ENCODE results near the gene TEX29. TPM values are rescaled to one million over a fixed set of nuclear protein-coding genes. Genes with fewer than 3 reads are reported as not detected.

TEX29 gene
- not detected for total RNA-seq

DNA sequence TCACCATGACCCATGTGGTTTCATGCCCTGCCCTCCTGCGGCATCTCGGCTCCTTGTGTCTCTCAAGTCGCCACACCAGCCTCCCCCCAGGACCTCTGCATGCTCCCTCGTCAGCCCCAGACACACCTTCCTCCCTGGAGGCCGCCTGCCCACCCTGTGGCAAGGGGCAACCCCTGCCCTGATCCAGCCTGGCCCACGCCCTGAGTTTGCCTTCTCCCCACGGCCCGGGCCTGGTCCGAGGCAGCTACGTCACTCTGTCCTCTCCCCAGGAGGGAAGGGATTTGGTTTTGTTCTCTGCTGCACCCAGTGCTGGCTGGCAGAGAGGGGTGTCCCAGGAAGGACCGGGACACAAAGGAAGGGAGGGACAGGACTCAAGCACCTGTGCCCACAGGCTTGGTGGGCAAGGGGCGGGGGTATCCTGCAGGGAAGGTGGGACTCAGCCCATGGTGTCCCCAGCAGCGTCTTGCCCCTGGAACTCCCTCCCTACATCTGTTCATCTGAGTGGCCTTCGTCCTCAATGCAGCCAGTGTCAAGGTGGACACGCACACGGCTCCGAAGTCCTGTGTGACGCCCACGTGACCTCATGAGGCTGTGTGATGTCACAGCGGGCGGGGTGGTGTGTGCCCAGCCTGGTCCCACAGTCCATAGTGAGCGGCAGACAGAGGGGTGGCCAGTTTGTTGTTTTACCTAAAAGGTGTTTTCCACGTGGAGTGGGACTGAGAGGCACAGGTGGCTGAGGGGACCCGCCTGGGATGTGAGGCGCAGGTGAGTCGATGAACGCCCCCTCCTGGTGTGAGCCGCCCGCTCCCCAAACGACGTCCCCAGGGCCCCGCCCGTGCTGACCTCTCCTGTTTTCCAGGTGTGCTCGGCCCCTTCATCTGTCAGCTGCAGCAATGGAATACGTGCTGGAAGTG is at the start of gene TEX29:
Gene TEX29, plus strand, starts transcription at position 645 of the 914 bp plus-strand sequence. Its CDS starts 249 bp downstream, at position 894.
- peak in 1 of 2 donors; percentile 54 for DNase-seq (ENCODE audit: low spot score in 2 of 2)
- intact Hi-C loops (cut with DNase I; ENCODE audit: low total_unique reads) = no loop called here
- WGBS, 2 donors = 68 to 77% methylated on average over 35 of the region's 35 CpGs
- no peak for TF ChIP-seq POLR2A (IDR thresholded peaks at IDR 0.05)
- TF ChIP-seq, protein P1, sequence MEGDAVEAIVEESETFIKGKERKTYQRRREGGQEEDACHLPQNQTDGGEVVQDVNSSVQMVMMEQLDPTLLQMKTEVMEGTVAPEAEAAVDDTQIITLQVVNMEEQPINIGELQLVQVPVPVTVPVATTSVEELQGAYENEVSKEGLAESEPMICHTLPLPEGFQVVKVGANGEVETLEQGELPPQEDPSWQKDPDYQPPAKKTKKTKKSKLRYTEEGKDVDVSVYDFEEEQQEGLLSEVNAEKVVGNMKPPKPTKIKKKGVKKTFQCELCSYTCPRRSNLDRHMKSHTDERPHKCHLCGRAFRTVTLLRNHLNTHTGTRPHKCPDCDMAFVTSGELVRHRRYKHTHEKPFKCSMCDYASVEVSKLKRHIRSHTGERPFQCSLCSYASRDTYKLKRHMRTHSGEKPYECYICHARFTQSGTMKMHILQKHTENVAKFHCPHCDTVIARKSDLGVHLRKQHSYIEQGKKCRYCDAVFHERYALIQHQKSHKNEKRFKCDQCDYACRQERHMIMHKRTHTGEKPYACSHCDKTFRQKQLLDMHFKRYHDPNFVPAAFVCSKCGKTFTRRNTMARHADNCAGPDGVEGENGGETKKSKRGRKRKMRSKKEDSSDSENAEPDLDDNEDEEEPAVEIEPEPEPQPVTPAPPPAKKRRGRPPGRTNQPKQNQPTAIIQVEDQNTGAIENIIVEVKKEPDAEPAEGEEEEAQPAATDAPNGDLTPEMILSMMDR (IDR thresholded peaks at IDR 0.05) = no peak
- no peak within 1 kb of the TSS for H3K4me3 ChIP-seq (ENCODE audit: low read depth, poor library complexity, severe bottlenecking)

DNA sequence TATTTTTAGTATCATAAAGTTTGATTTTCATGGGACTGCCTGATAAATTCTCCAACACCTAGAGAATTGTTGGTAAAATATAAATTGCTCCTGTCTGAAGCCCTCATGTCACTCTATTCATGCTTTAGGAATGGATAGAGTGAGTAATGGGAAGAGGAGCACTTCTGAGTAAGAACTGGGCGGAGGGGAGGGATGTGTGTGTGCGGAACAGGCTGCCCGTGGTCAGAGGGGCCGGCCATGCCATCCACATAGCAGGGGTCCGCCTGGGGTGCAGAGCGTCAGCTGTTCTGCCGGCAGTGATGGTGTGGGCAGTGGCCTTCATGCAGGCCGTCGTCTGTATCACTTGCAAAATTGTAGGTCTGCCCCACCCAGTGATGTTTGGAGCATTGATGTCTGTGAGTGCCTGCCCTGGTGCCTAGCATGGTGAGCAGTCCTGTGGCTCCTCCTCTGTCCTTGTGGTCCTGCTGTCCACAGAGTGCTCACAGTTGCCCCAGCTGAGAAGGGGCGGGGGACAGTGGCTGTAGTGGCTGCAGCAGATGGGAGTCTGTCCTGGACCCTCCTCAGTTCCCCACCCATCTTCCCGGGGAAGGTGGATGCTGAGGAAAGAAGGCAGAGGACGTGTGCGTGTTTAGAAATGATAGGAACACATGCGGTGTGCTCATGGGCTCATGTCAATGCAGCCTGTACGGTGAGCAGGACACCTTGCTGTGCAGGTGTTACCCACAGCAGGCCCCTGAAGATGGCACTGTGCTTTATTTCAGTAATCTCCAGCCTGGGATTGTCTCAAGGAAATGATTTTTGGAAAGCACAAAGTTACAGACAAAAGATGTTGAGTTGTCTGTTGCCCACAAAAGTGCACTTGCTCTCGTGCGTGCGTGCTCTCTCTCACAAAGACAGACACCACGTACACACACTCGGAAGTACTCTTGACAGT is 49.4 kb upstream of the TEX29 start:
- intact Hi-C loops (cut with DNase I; ENCODE audit: low total_unique reads) = no loop called here
- H3K4me3 ChIP-seq (ENCODE audit: low read depth, poor library complexity, severe bottlenecking) = no peak overlapping the region
- DNase-seq (ENCODE audit: low spot score in 2 of 2) = no peak
- 92 to 97% methylated on average over 18 to 20 of the region's 20 CpGs for WGBS, 2 donors
- TF ChIP-seq, protein P1 (IDR thresholded peaks at IDR 0.05) = no peak
- TF ChIP-seq POLR2A (IDR thresholded peaks at IDR 0.05) = no peak

DNA sequence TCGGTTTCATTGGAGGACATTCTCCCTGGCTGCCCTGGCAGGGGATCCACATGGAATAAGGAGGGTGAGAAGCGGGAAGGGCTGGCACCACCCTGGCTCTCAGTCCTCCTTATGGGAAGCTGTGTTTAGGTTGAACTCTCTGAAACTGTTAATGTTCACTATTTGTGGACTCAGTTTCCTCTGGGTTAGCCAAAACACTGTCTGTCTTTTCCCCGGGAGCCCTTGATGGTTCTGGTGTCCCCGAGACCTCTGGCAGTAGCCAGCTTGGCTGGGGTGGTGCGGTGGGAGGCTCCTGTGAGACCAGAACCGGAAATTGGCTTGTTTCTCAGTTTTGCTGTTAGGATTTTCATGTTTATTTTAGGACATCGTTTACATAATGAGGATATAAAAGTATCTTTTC is 48.3 kb upstream of the TEX29 start:
- DNase-seq (ENCODE audit: low spot score in 2 of 2) = no peak
- intact Hi-C loops (cut with DNase I; ENCODE audit: low total_unique reads) = no loop called here
- no peak overlapping the region for H3K4me3 ChIP-seq (ENCODE audit: low read depth, poor library complexity, severe bottlenecking)
- 70 to 75% methylated on average over 7 of the region's 7 CpGs for WGBS, 2 donors
- no peak for TF ChIP-seq POLR2A (IDR thresholded peaks at IDR 0.05)
- TF ChIP-seq, protein P1 (IDR thresholded peaks at IDR 0.05) = no peak

DNA sequence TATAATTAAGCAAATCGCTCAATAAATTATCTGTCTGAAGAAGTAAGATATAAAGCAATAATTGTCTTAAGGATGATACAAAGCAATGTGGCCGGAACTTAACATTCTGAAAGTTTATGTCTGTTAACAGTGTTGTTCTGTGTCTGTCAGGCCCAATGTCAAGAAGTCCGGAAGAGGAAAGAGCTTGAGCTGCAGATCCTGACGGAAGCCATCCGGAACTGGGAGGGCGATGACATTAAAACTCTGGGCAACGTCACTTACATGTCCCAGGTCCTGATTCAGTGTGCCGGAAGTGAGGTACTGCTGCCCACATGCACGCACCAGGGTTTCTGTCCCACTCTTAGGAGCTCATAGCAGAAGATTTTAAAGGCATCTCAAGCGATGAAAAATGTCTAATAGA is 45.1 kb upstream of the TEX29 start:
- intact Hi-C loops (cut with DNase I; ENCODE audit: low total_unique reads) = no loop called here
- WGBS, 2 donors = 96% methylated on average over 10 of the region's 10 CpGs
- TF ChIP-seq POLR2A (IDR thresholded peaks at IDR 0.05) = no peak
- TF ChIP-seq, protein P1 (IDR thresholded peaks at IDR 0.05) = no peak

DNA sequence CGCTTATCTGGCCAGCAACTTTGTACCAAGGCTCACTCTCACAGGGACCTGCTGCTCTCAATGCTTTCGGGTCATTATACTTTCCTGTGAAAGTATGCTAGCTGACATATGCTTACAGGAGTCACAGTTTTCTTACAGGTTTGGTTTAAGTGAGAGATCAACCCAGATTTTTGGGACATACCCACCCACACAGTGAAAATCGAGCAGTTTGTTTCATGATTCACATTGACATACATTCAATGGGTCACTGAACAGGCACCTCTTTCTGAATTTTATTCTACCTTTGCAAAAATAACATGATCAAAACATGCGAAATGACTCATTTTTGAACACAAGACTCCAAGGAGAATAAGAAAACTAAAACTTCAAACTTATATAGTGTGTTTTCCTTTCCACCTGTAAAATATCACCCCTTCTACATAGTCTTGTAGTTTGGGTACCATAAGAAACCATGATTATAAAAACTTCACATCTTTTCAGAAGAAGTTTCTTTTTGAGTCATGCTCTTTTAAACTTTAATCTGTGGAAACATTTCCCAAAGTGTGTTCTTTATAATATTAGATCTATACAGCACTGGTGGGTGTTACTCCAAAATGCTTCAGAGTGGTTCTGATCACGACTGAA is 44.3 kb upstream of the TEX29 start:
- intact Hi-C loops (cut with DNase I; ENCODE audit: low total_unique reads) = no loop called here
- TF ChIP-seq, protein P1 (IDR thresholded peaks at IDR 0.05) = no peak
- no peak for TF ChIP-seq POLR2A (IDR thresholded peaks at IDR 0.05)
- 90 to 91% methylated on average over 5 of the region's 5 CpGs for WGBS, 2 donors
- DNase-seq (ENCODE audit: low spot score in 2 of 2) = no peak
- no peak overlapping the region for H3K4me3 ChIP-seq (ENCODE audit: low read depth, poor library complexity, severe bottlenecking)

More for the DNA sequence above, 45.1 kb upstream of the TEX29 start:
- DNase-seq (ENCODE audit: low spot score in 2 of 2) = no peak
- no peak overlapping the region for H3K4me3 ChIP-seq (ENCODE audit: low read depth, poor library complexity, severe bottlenecking)
